Stimulated activated CD4-positive, alpha-beta T cell treated with anti-CD3 and anti-CD28 coated beads, Interleukin-4, amount 100 ng/mL, for 48 hours (primary cell): Measurements from ENCODE around the gene SMIM3.
"Not testable (repeated sequence)": the region's sequence is repeated elsewhere in the genome, so short reads cannot be mapped to it uniquely, and the experiment has no call there.

Source experiments
- DNase-seq, 2 donors: peaks; one replicate each; pipeline ENCODE4 v3.0.0-alpha.2; 2020; ENCODE audit warnings: low read depth in 2 of 2

The SMIM3 gene

GRCh38 chr5:150778517-150779396 lies at the start of gene SMIM3:
SMIM3 (plus strand) TSS chr5:150778757; CDS start chr5:150795441, 16,684 bp downstream.
- peak; percentile 53 to 63 for DNase-seq

- no peak for DNase-seq
Measured at GRCh38 chr5:150729859-150730258, 48.7 kb upstream of the SMIM3 start.

GRCh38 chr5:150731669-150732242 lies 46.8 kb upstream of the SMIM3 start:
- no peak for DNase-seq

- DNase-seq, result peak; percentile 7 to 10
Measured at GRCh38 chr5:150734579-150735384, 43.8 kb upstream of the SMIM3 start.

GRCh38 chr5:150738862-150739261 lies 39.7 kb upstream of the SMIM3 start:
- DNase-seq, result no peak

GRCh38 chr5:150740992-150741391 lies 37.6 kb upstream of the SMIM3 start:
- DNase-seq, result no peak

- DNase-seq, result not testable (repeated sequence)
Measured at GRCh38 chr5:150742455-150743141, 36.0 kb upstream of the SMIM3 start.

GRCh38 chr5:150743142-150743488 lies 35.4 kb upstream of the SMIM3 start:
- DNase-seq, result not testable (repeated sequence)

GRCh38 chr5:150750469-150750868 lies 28.1 kb upstream of the SMIM3 start:
- no peak for DNase-seq

GRCh38 chr5:150751096-150751891 lies 27.3 kb upstream of the SMIM3 start:
- no peak for DNase-seq

GRCh38 chr5:150753463-150753862 lies 25.1 kb upstream of the SMIM3 start:
- DNase-seq, result no peak

GRCh38 chr5:150753863-150754262 lies 24.7 kb upstream of the SMIM3 start:
- DNase-seq, result no peak

- DNase-seq, result no peak
Measured at GRCh38 chr5:150757087-150757649, 21.4 kb upstream of the SMIM3 start.

GRCh38 chr5:150758203-150758530 lies 20.4 kb upstream of the SMIM3 start:
- DNase-seq, result no peak

- peak; percentile 91 to 93 for DNase-seq
Measured at GRCh38 chr5:150758531-150759333, 19.8 kb upstream of the SMIM3 start, which contains the start of gene DCTN4. DCTN4 (minus strand) TSS chr5:150759017; CDS start chr5:150758993, 24 bp downstream.

GRCh38 chr5:150759334-150759583 lies 19.3 kb upstream of the SMIM3 start:
- DNase-seq, result no peak

- no peak for DNase-seq
Measured at GRCh38 chr5:150762211-150762610, 16.3 kb upstream of the SMIM3 start.

- DNase-seq, result no peak
Measured at GRCh38 chr5:150763023-150763769, 15.4 kb upstream of the SMIM3 start.

- no peak for DNase-seq
Measured at GRCh38 chr5:150764530-150764929, 14.0 kb upstream of the SMIM3 start.
